B cell (primary cell): ENCODE results near the gene BCL2L1.

Source experiments
- CTCF ChIP-seq: fragments of 200-600 bp; IDR thresholded peaks from one replicate; pipeline ENCODE4 v1.8.0; 2022; ENCODE audit warnings: antibody characterized with exemption, mild to moderate bottlenecking
- EZH2 ChIP-seq: IDR thresholded peaks from 2 replicates; pipeline ENCODE4 v1.6.1; 2012; ENCODE audit warnings: borderline replicate concordance, low read depth, mild to moderate bottlenecking, moderate library complexity, low read length; ENCODE audit not compliant: insufficient read depth, poor library complexity, severe bottlenecking

- TF ChIP-seq EZH2 (no peak), CTCF (no peak)
Measured at GRCh38 chr20:31666258-31667042, 56.2 kb downstream of the BCL2L1 start.
